SK-N-SH (cell line): ENCODE results near the gene PHTF1. TPM values are rescaled to one million over a fixed set of nuclear protein-coding genes. Genes with fewer than 3 reads are reported as not detected.

Experiments
- CTCF ChIA-PET: fragments of 300-600, 350-600 bp; formaldehyde crosslinking; extraction: SDS; loops from one replicate; lab custom pipeline; 2021; lab: Yijun Ruan, JAX
- POLR2A ChIA-PET: fragments of 350-600 bp; sonication (Branson Sonifier 250); formaldehyde crosslinking; extraction: SDS; loops from one replicate; lab custom pipeline; 2020; ENCODE audit warnings: antibody characterized with exemption, inconsistent platforms; lab: Yijun Ruan, JAX
- DNase-seq: peaks from one replicate; pipeline ENCODE4 v3.0.0; 2012
- H2AFZ ChIP-seq: fragments of 200-600 bp; sonication (generic); 2 replicates; pipeline ENCODE4 v1.8.1; 2016; ENCODE audit warnings: antibody characterized with exemption, mild to moderate bottlenecking, low read depth
- H3F3A ChIP-seq: fragments of 200-600 bp; sonication (generic); replicated peaks from 2 replicates; pipeline ENCODE3; 2016; ENCODE audit warnings: antibody characterized with exemption, mild to moderate bottlenecking; ENCODE audit not compliant: insufficient read depth
- H3K27ac ChIP-seq, 2 experiments: fragments of 200-500 bp in 1 of 2; fragments of 200-600 bp in 1 of 2; sonication (Bioruptor generic) in 1 of 2; sonication (generic), shearing (Covaris generic) in 1 of 2; 2 replicates each; pipeline versions ENCODE4 v1.5.1 to v1.6.1; 2014 to 2016; ENCODE audit warnings: low read depth in 2 of 2, inconsistent platforms in 1 of 2, low read length in 1 of 2, mild to moderate bottlenecking in 1 of 2, mixed read lengths in 1 of 2
- H3K27me3 ChIP-seq: fragments of 200-600 bp; sonication (generic), shearing (Covaris generic); 2 replicates; pipeline ENCODE4 v1.6.1; 2016; ENCODE audit warnings: mixed run types; ENCODE audit not compliant: insufficient read depth
- H3K36me3 ChIP-seq, 2 experiments: fragments of 200-500 bp in 1 of 2; fragments of 200-600 bp in 1 of 2; sonication (Bioruptor generic) in 1 of 2; sonication (generic) in 1 of 2; replicated peaks in 1 of 2; 2 replicates each; pipeline versions ENCODE3 to v1.5.1; 2014 to 2016; ENCODE audit warnings: low read length in 1 of 2, mild to moderate bottlenecking in 1 of 2; ENCODE audit not compliant: insufficient read depth in 2 of 2, control insufficient read depth in 1 of 2
- H3K4me1 ChIP-seq, 2 experiments: fragments of 200-500 bp in 1 of 2; fragments of 200-600 bp in 1 of 2; sonication (Bioruptor generic) in 1 of 2; sonication (generic), shearing (Covaris generic) in 1 of 2; 2 replicates each; pipeline versions ENCODE4 v1.5.1 to v1.6.1; 2014 to 2016; ENCODE audit warnings: low read depth in 1 of 2, low read length in 1 of 2, mixed run types in 1 of 2; ENCODE audit not compliant: insufficient read depth in 2 of 2, control insufficient read depth in 1 of 2
- H3K4me2 ChIP-seq: fragments of 200-600 bp; sonication (generic), shearing (Covaris generic); 2 replicates; pipeline ENCODE4 v1.6.1; 2017; ENCODE audit warnings: mixed run types
- H3K4me3 ChIP-seq, 2 experiments: fragments of 200-500 bp in 1 of 2; fragments of 200-600 bp in 1 of 2; sonication (Bioruptor generic) in 1 of 2; sonication (generic), shearing (Covaris generic) in 1 of 2; 2 replicates each; pipeline versions ENCODE4 v1.5.1 to v1.8.1; 2014 to 2016; ENCODE audit warnings: low read depth in 2 of 2, inconsistent platforms in 1 of 2, low read length in 1 of 2, mild to moderate bottlenecking in 1 of 2, mixed read lengths in 1 of 2, moderate library complexity in 1 of 2
- H3K79me2 ChIP-seq: fragments of 200-600 bp; sonication (generic); 2 replicates; pipeline ENCODE4 v1.8.1; 2017; ENCODE audit warnings: mild to moderate bottlenecking; ENCODE audit not compliant: insufficient read depth
- H3K9ac ChIP-seq: fragments of 200-600 bp; sonication (generic); 2 replicates; pipeline ENCODE4 v1.6.1; 2017; ENCODE audit warnings: mixed run types
- H3K9me2 ChIP-seq: fragments of 200-600 bp; sonication (generic); 2 replicates; pipeline ENCODE4 v1.6.1; 2017; ENCODE audit warnings: mixed run types
- H3K9me3 ChIP-seq: fragments of 200-600 bp; sonication (generic); 2 replicates; pipeline ENCODE4 v1.6.1; 2017; ENCODE audit warnings: mixed run types, mild to moderate bottlenecking, moderate library complexity
- H4K20me1 ChIP-seq: fragments of 200-600 bp; sonication (generic); 2 replicates; pipeline ENCODE4 v1.6.1; 2017; ENCODE audit warnings: mild to moderate bottlenecking, mixed run types; ENCODE audit not compliant: insufficient read depth
- ELF1 ChIP-seq: IDR thresholded peaks from 2 replicates; pipeline ENCODE4 v1.4.0; 2012
- EP300 ChIP-seq, 2 experiments: IDR thresholded peaks; 2 replicates each; pipeline versions ENCODE4 v1.4.0 to v1.6.1; 2012; ENCODE audit warnings: borderline replicate concordance in 1 of 2, low read depth in 1 of 2, low read length in 1 of 2
- EZH2phosphoT487 ChIP-seq: fragments of 200-600 bp; sonication (generic); IDR thresholded peaks from 2 replicates; pipeline ENCODE4 v1.6.1; 2017; ENCODE audit warnings: low read depth, mixed run types, mild to moderate bottlenecking, antibody characterized with exemption, moderate library complexity, borderline replicate concordance
- FOSL2 ChIP-seq: IDR thresholded peaks from 2 replicates; pipeline ENCODE4 v1.4.0; 2012; ENCODE audit warnings: low read depth, mild to moderate bottlenecking, moderate library complexity, borderline replicate concordance
- FOXJ3 ChIP-seq: sonication (generic); formaldehyde crosslinking; IDR thresholded peaks from 2 replicates; pipeline ENCODE4 v1.5.1; 2020; ENCODE audit warnings: mild to moderate bottlenecking, missing genetic modification reagents
- GABPA ChIP-seq: IDR thresholded peaks from 2 replicates; pipeline ENCODE4 v1.4.0; 2012; ENCODE audit warnings: low read depth, mild to moderate bottlenecking
- GATA2 ChIP-seq: sonication (generic); formaldehyde crosslinking; IDR thresholded peaks from 2 replicates; pipeline ENCODE4 v1.5.0; 2020; ENCODE audit warnings: mild to moderate bottlenecking, missing genetic modification reagents
- JUND ChIP-seq: IDR thresholded peaks from 2 replicates; pipeline ENCODE4 v1.4.0; 2012
- MAX ChIP-seq: IDR thresholded peaks from 2 replicates; pipeline ENCODE4 v1.4.0; 2012; ENCODE audit warnings: low read depth
- MEF2A ChIP-seq: IDR thresholded peaks from 2 replicates; pipeline ENCODE4 v1.4.0; 2012; ENCODE audit warnings: low read depth, borderline replicate concordance
- NRF1 ChIP-seq: IDR thresholded peaks from 2 replicates; pipeline ENCODE4 v1.6.1; 2012; ENCODE audit warnings: low read depth, mild to moderate bottlenecking, low read length
- SMC3 ChIP-seq: IDR thresholded peaks from 2 replicates; pipeline ENCODE4 v1.6.1; 2012; ENCODE audit warnings: low read depth, low read length, improper control_type of control experiment
- TAF1 ChIP-seq: IDR thresholded peaks from 2 replicates; pipeline ENCODE4 v1.6.1; 2012; ENCODE audit warnings: low read depth, mild to moderate bottlenecking, low read length, moderate library complexity, borderline replicate concordance
- TCF12 ChIP-seq: IDR thresholded peaks from 2 replicates; pipeline ENCODE4 v1.4.0; 2012
- TEAD4 ChIP-seq: IDR thresholded peaks from 2 replicates; pipeline ENCODE4 v1.4.0; 2012; ENCODE audit warnings: mild to moderate bottlenecking, borderline replicate concordance; ENCODE audit not compliant: insufficient read depth
- USF1 ChIP-seq: IDR thresholded peaks from 2 replicates; pipeline ENCODE4 v1.4.0; 2012; ENCODE audit warnings: low read depth, borderline replicate concordance
- USF2 ChIP-seq: fragments of 150-350 bp; IDR thresholded peaks from 2 replicates; pipeline ENCODE4 v1.6.1; 2017; ENCODE audit warnings: antibody characterized with exemption, low read length, low read depth, borderline replicate concordance
- ZBTB33 ChIP-seq: IDR thresholded peaks from 2 replicates; pipeline ENCODE4 v1.4.0; 2012; ENCODE audit warnings: low read depth, borderline replicate concordance
- WGBS: methylation state at CpG from one replicate; pipeline ENCODE4 v1.1.6; 2017; ENCODE audit warnings: low lambda C conversion rate; 5-methylcytosine and 5-hydroxymethylcytosine counted together
- polyA plus RNA-seq, 3 experiments: library from polyadenylated mRNA; depleted of rRNA; stranded (reverse); fragments of >200 nt; gene quantifications; 2 replicates each; pipeline ENCODE4 v1.2.3, GENCODE V29; 2012

The PHTF1 gene
- polyA plus RNA-seq, 1 of the 3 experiments (the other 2 are of a cell fraction): 10.8 TPM

- no peak overlapping the region for H3K4me2 ChIP-seq
- WGBS: 92% methylated on average over 6 of the region's 6 CpGs
- H4K20me1 ChIP-seq: peaks cover 13% of the 10 kb centered on the region; the same call in 1 of the 2 replicates
- no peak overlapping the region for H3K4me3 ChIP-seq
- TF ChIP-seq EP300 (IDR thresholded peaks at IDR 0.05; ENCODE audit: borderline replicate concordance in 1 of 2, low read depth in 1 of 2, low read length in 1 of 2): no peak
- no peak for TF ChIP-seq MEF2A
- TF ChIP-seq EZH2phosphoT487: no peak
- TF ChIP-seq FOSL2: no peak
- TF ChIP-seq MAX: no peak
- TF ChIP-seq GABPA: no peak
- TF ChIP-seq GATA2 (CRISPR knock-in tag): no peak
- no peak for TF ChIP-seq TAF1
- no peak for TF ChIP-seq USF2
- TF ChIP-seq NRF1: no peak
- TF ChIP-seq SMC3: no peak
- no peak for TF ChIP-seq USF1
- no peak overlapping the region for H3K27ac ChIP-seq
- H3K4me1 ChIP-seq: peaks cover 16 to 31% of the 10 kb centered on the region in 2 experiments; a peak in 3 of 4 replicates
- no peak overlapping the region for H2AFZ ChIP-seq
- POLR2A ChIA-PET: no interaction called here
- no peaks in the 10 kb centered on the region for H3F3A ChIP-seq
- H3K79me2 ChIP-seq: peaks cover 81% of the 10 kb centered on the region
- H3K36me3 ChIP-seq: peaks cover 15% of the 10 kb centered on the region in 2 experiments
- DNase-seq: no peak
- no peak overlapping the region for H3K9ac ChIP-seq
- H3K9me2 ChIP-seq: no peaks in the 10 kb centered on the region
- no peaks in the 10 kb centered on the region for H3K27me3 ChIP-seq
- CTCF ChIA-PET: no interaction called here
- no peaks in the 10 kb centered on the region for H3K9me3 ChIP-seq
These were observed 20.3 kb upstream of the PHTF1 start for GRCh38 chr1:113779542-113779941.

- H3F3A ChIP-seq: no peaks in the 10 kb centered on the region
- no peaks in the 10 kb centered on the region for H3K9me3 ChIP-seq
- no peak overlapping the region for H2AFZ ChIP-seq
- H3K9me2 ChIP-seq: no peaks in the 10 kb centered on the region
- H3K9ac ChIP-seq: no peak overlapping the region
- H3K27ac ChIP-seq: no peak overlapping the region
- POLR2A ChIA-PET: no interaction called here
- TF ChIP-seq TCF12 (no peak), TAF1 (no peak), MAX (no peak), ELF1 (no peak), FOXJ3 (CRISPR knock-in tag) (no peak), GATA2 (CRISPR knock-in tag) (no peak), ZBTB33 (no peak), TEAD4 (no peak), JUND (no peak), MEF2A (no peak)
- peaks cover 6 to 14% of the 10 kb centered on the region in 2 experiments; a peak in 3 of 4 replicates for H3K4me1 ChIP-seq
- H3K27me3 ChIP-seq: no peaks in the 10 kb centered on the region
- no peak for DNase-seq
- H4K20me1 ChIP-seq: 0 out of 2 replicates have a peak, but pooled peaks cover 11% of the 10 kb centered on the region
- peaks cover 18 to 20% of the 10 kb centered on the region in 2 experiments for H3K36me3 ChIP-seq
- CTCF ChIA-PET: no interaction called here
- peaks cover 64% of the 10 kb centered on the region for H3K79me2 ChIP-seq
- no peak overlapping the region for H3K4me3 ChIP-seq
- no peak overlapping the region for H3K4me2 ChIP-seq
- 82% methylated on average over 4 of the region's 4 CpGs for WGBS
These were observed 18.3 kb upstream of the PHTF1 start for GRCh38 chr1:113777561-113777960.
